SK-N-SH (cell line): ENCODE results near the gene TM9SF2.

Source experiments
- CHD2 ChIP-seq: fragments of 150-350 bp; IDR thresholded peaks from 2 replicates; pipeline ENCODE4 v1.6.1; 2018; ENCODE audit warnings: low read length; ENCODE audit not compliant: partially characterized antibody
- CTCF ChIP-seq: fragments of 200-600 bp; sonication (generic); IDR thresholded peaks from 2 replicates; pipeline ENCODE4 v1.6.1; 2017; ENCODE audit warnings: antibody characterized with exemption, mild to moderate bottlenecking, moderate library complexity
- GABPA ChIP-seq: IDR thresholded peaks from 2 replicates; pipeline ENCODE4 v1.4.0; 2012; ENCODE audit warnings: low read depth, mild to moderate bottlenecking
- MAX ChIP-seq: IDR thresholded peaks from 2 replicates; pipeline ENCODE4 v1.4.0; 2012; ENCODE audit warnings: low read depth
- POLR2AphosphoS5 ChIP-seq: IDR thresholded peaks from 2 replicates; pipeline ENCODE4 v1.6.1; 2012; ENCODE audit warnings: low read depth, low read length
- SMC3 ChIP-seq: IDR thresholded peaks from 2 replicates; pipeline ENCODE4 v1.6.1; 2012; ENCODE audit warnings: low read depth, low read length, improper control_type of control experiment
- TAF1 ChIP-seq: IDR thresholded peaks from 2 replicates; pipeline ENCODE4 v1.6.1; 2012; ENCODE audit warnings: low read depth, mild to moderate bottlenecking, low read length, moderate library complexity, borderline replicate concordance
- USF1 ChIP-seq: IDR thresholded peaks from 2 replicates; pipeline ENCODE4 v1.4.0; 2012; ENCODE audit warnings: low read depth, borderline replicate concordance
- TF ChIP-seq, protein P1 (sequence below): IDR thresholded peaks from 2 replicates; pipeline ENCODE4; 2012

DNA sequence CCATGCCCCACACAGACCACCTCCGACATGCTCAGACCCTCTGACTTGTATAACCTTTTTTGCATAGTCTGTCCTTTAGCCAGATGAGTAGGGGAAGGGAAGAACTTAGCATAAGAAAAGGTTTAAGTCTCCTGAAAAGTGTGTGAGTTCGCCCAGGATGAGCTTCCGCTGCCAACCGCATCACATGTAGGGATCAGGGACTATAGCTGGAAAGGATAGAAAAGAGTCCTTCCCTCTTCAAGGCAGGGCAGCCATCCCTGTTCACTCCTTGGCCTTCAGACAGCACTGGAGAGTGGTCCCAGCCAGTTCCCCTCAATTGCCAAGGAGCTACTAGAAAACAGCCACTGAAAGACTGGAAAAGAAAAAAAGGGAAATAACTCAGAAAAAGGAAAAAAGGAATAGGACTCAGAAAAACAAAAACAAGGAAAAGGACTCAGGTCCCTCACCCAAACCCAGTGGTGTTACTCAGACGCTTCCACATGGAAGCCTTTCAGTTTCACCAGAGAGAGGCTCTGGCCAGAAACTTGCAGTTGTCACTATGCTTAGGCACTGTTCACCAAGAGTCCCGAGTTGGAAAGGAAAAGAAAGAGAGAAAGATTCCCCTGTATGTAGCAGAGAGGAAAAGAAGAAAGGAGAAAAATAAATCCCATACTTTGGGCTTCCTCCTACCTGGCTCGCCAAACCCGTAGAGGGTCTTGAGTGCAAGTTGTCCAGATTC is 5.6 kb upstream of the TM9SF2 start:
- TF ChIP-seq CTCF: no peak
- TF ChIP-seq TAF1: no peak
- TF ChIP-seq USF1: no peak
- TF ChIP-seq, protein P1, sequence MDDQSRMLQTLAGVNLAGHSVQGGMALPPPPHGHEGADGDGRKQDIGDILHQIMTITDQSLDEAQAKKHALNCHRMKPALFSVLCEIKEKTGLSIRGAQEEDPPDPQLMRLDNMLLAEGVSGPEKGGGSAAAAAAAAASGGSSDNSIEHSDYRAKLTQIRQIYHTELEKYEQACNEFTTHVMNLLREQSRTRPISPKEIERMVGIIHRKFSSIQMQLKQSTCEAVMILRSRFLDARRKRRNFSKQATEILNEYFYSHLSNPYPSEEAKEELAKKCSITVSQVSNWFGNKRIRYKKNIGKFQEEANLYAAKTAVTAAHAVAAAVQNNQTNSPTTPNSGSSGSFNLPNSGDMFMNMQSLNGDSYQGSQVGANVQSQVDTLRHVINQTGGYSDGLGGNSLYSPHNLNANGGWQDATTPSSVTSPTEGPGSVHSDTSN: no peak
- no peak for TF ChIP-seq MAX
- TF ChIP-seq GABPA: no peak
- no peak for TF ChIP-seq SMC3
- no peak for TF ChIP-seq POLR2AphosphoS5
- no peak for TF ChIP-seq CHD2
